C4-2B (cell line): ENCODE measurements around the gene MTMR3.

Experiments
- ZFX ChIP-seq: fragments of 450-650 bp; IDR thresholded peaks from 2 replicates; pipeline ENCODE4 v1.6.1; 2017
- TF ChIP-seq, protein P1 (sequence below): fragments of 450-650 bp; conservative IDR thresholded peaks from 2 replicates; pipeline ENCODE4 v1.5.1; 2017; ENCODE audit warnings: mild to moderate bottlenecking

DNA sequence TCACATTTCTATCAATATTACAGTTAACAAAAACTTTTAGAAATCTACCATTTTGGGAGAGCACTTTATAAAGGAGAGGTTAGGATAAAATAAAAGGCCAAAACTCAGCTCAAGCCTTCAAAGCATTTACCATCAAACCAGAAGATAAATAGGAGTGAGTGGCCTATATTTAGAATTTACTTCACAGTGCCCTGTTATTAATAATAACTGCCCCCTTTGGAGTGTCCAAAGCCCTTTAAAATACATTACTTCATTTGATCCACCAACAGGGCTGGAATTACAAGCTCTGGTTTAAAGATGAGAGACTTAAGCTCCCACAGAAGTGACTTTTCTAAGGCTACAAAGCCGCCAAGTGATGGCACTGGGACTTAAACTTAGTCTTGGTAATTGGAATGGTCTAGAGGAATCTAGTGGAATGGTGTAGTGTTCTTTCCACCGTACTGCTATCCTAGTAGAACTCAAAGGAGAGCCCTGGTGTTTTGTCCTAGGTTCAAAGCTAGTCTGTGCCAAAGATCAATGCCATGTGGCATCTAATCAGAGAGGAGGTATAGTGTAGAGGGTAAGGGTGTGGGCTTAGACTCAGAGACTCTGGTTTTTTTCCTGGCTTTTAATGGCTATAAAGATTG, 21.2 kb upstream of the MTMR3 start:
- TF ChIP-seq, protein P1, sequence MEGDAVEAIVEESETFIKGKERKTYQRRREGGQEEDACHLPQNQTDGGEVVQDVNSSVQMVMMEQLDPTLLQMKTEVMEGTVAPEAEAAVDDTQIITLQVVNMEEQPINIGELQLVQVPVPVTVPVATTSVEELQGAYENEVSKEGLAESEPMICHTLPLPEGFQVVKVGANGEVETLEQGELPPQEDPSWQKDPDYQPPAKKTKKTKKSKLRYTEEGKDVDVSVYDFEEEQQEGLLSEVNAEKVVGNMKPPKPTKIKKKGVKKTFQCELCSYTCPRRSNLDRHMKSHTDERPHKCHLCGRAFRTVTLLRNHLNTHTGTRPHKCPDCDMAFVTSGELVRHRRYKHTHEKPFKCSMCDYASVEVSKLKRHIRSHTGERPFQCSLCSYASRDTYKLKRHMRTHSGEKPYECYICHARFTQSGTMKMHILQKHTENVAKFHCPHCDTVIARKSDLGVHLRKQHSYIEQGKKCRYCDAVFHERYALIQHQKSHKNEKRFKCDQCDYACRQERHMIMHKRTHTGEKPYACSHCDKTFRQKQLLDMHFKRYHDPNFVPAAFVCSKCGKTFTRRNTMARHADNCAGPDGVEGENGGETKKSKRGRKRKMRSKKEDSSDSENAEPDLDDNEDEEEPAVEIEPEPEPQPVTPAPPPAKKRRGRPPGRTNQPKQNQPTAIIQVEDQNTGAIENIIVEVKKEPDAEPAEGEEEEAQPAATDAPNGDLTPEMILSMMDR: no peak
- TF ChIP-seq ZFX: no peak
